Measurements from ENCODE around the gene TMEM271. TPM values are rescaled to one million over a fixed set of nuclear protein-coding genes. Genes with fewer than 3 reads are reported as not detected.
"Not testable (repeated sequence)": the region's sequence is repeated elsewhere in the genome, so short reads cannot be mapped to it uniquely, and the experiment has no call there.

TMEM271 gene
- total and polyA plus RNA-seq, 4 experiments from 2014 or later = not detected

- intact Hi-C loops (cut with micrococcal nuclease); H3K27ac Mint-ChIP-seq; H3K27ac ChIP-seq (ENCODE audit: low read depth, low read length); H3K4me3 ChIP-seq (ENCODE audit: low read length in 2 of 2); H3K9me3 ChIP-seq (ENCODE audit: control insufficient read depth in 1 of 2, low read length in 2 of 2); CTCF ChIA-PET (ENCODE audit: partially characterized antibody); DNase-seq; H3K27me3 Mint-ChIP-seq; H3K4me1 Mint-ChIP-seq; H3K36me3 Mint-ChIP-seq; H3K27me3 ChIP-seq (ENCODE audit: insufficient read depth, low read length); H3K4me1 ChIP-seq (ENCODE audit: insufficient read depth, low read length); POLR2A ChIA-PET (ENCODE audit: partially characterized antibody); H3K36me3 ChIP-seq (ENCODE audit: insufficient read depth, low read length): not testable (repeated sequence)
- Mint-ChIP-seq H3K4me3 (peak overlapping the region in 1 of 8 donors; percentile 29), H3K9me3 (peaks cover 2 to 25% (median 14%) of the 10 kb centered on the region in 8 donors)
Observed at GRCh38 chr4:562458-562857, 13.6 kb downstream of the TMEM271 start.

DNA sequence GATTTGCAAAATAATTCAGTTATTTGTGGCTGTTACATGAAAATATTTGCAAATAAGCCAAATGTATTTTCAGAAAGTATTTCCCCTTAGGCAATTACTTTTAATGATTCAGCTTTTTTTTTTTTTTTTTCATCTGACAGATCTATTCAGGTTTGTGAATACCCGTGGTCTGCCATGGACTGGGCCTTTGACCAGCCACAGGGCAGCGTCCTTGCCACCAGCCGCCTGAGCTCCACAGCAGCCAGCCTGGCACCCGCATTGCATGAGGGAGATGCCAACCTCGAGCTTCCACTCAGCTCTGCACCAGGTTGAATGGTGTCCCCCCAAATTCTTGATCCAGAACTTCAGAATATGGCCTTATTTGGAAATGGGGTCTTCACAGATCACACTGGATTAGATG is 14.7 kb downstream of the TMEM271 start:
- Histone ChIP-seq H3K27me3 (ENCODE audit: insufficient read depth, low read length) (no peaks in the 10 kb centered on the region), H3K4me1 (ENCODE audit: insufficient read depth, low read length) (no peaks in the 10 kb centered on the region), H3K27ac (ENCODE audit: low read depth, low read length) (no peak overlapping the region), H3K4me3 (ENCODE audit: low read length in 2 of 2) (no peak overlapping the region), H3K9me3 (ENCODE audit: control insufficient read depth in 1 of 2, low read length in 2 of 2) (no peaks in the 10 kb centered on the region), H3K36me3 (ENCODE audit: insufficient read depth, low read length) (no peaks in the 10 kb centered on the region)
- H3K4me3 Mint-ChIP-seq = no peak overlapping the region
- no peak overlapping the region for H3K27ac Mint-ChIP-seq
- ChIA-PET CTCF (ENCODE audit: partially characterized antibody) (no interaction called here), POLR2A (ENCODE audit: partially characterized antibody) (no interaction called here)
- H3K27me3 Mint-ChIP-seq = peaks cover 0 to 1% of the 10 kb centered on the region in 2 donors
- H3K36me3 Mint-ChIP-seq = no peaks in the 10 kb centered on the region
- no peak for DNase-seq
- peaks cover 2 to 25% (median 17%) of the 10 kb centered on the region in 8 donors for H3K9me3 Mint-ChIP-seq
- H3K4me1 Mint-ChIP-seq = no peaks in the 10 kb centered on the region
- intact Hi-C loops (cut with micrococcal nuclease) = no loop called here

GRCh38 chr4:560731-561291 is 15.3 kb downstream of the TMEM271 start:
- Histone ChIP-seq H3K27me3 (ENCODE audit: insufficient read depth, low read length) (no peaks in the 10 kb centered on the region), H3K9me3 (ENCODE audit: control insufficient read depth in 1 of 2, low read length in 2 of 2) (no peaks in the 10 kb centered on the region), H3K4me3 (ENCODE audit: low read length in 2 of 2) (no peak overlapping the region), H3K27ac (ENCODE audit: low read depth, low read length) (no peak overlapping the region), H3K4me1 (ENCODE audit: insufficient read depth, low read length) (no peaks in the 10 kb centered on the region), H3K36me3 (ENCODE audit: insufficient read depth, low read length) (no peaks in the 10 kb centered on the region)
- no peak for DNase-seq
- no peaks in the 10 kb centered on the region for H3K36me3 Mint-ChIP-seq
- H3K4me1 Mint-ChIP-seq = no peaks in the 10 kb centered on the region
- ChIA-PET CTCF (ENCODE audit: partially characterized antibody) (no interaction called here), POLR2A (ENCODE audit: partially characterized antibody) (no interaction called here)
- no peak overlapping the region for H3K4me3 Mint-ChIP-seq
- H3K9me3 Mint-ChIP-seq = peaks cover 2 to 25% (median 17%) of the 10 kb centered on the region in 8 donors
- intact Hi-C loops (cut with micrococcal nuclease) = no loop called here
- no peak overlapping the region for H3K27ac Mint-ChIP-seq
- peaks cover 0 to 1% of the 10 kb centered on the region in 2 donors for H3K27me3 Mint-ChIP-seq

GRCh38 chr4:560061-560460 is 16.0 kb downstream of the TMEM271 start:
- H3K9me3 Mint-ChIP-seq = peaks cover 2 to 22% (median 14%) of the 10 kb centered on the region in 8 donors
- Histone ChIP-seq H3K9me3 (ENCODE audit: control insufficient read depth in 1 of 2, low read length in 2 of 2) (no peaks in the 10 kb centered on the region), H3K4me1 (ENCODE audit: insufficient read depth, low read length) (no peaks in the 10 kb centered on the region), H3K36me3 (ENCODE audit: insufficient read depth, low read length) (no peaks in the 10 kb centered on the region), H3K27ac (ENCODE audit: low read depth, low read length) (no peak overlapping the region), H3K27me3 (ENCODE audit: insufficient read depth, low read length) (no peaks in the 10 kb centered on the region), H3K4me3 (ENCODE audit: low read length in 2 of 2) (no peak overlapping the region)
- no peak overlapping the region for H3K27ac Mint-ChIP-seq
- POLR2A ChIA-PET (ENCODE audit: partially characterized antibody) = no interaction called here
- no peaks in the 10 kb centered on the region for H3K4me1 Mint-ChIP-seq
- intact Hi-C loops (cut with micrococcal nuclease) = no loop called here
- DNase-seq = no peak
- peaks cover 0 to 1% of the 10 kb centered on the region in 2 donors for H3K27me3 Mint-ChIP-seq
- CTCF ChIA-PET (ENCODE audit: partially characterized antibody) = no interaction called here
- H3K36me3 Mint-ChIP-seq = no peaks in the 10 kb centered on the region
- no peak overlapping the region for H3K4me3 Mint-ChIP-seq

GRCh38 chr4:555566-556275 is 20.4 kb downstream of the TMEM271 start:
- no peak overlapping the region for H3K4me3 Mint-ChIP-seq
- Histone ChIP-seq H3K4me3 (ENCODE audit: low read length in 2 of 2) (no peak overlapping the region), H3K27ac (ENCODE audit: low read depth, low read length) (no peak overlapping the region), H3K36me3 (ENCODE audit: insufficient read depth, low read length) (no peaks in the 10 kb centered on the region), H3K27me3 (ENCODE audit: insufficient read depth, low read length) (no peaks in the 10 kb centered on the region), H3K9me3 (ENCODE audit: control insufficient read depth in 1 of 2, low read length in 2 of 2) (no peaks in the 10 kb centered on the region), H3K4me1 (ENCODE audit: insufficient read depth, low read length) (no peaks in the 10 kb centered on the region)
- peaks cover 5 to 33% (median 18%) of the 10 kb centered on the region in 8 donors for H3K9me3 Mint-ChIP-seq
- H3K27ac Mint-ChIP-seq = no peak overlapping the region
- ChIA-PET CTCF (ENCODE audit: partially characterized antibody) (no interaction called here), POLR2A (ENCODE audit: partially characterized antibody) (no interaction called here)
- H3K27me3 Mint-ChIP-seq = peaks cover 2% of the 10 kb centered on the region in 2 donors
- H3K4me1 Mint-ChIP-seq = no peaks in the 10 kb centered on the region
- no peak for DNase-seq
- peaks cover 0 to 4% of the 10 kb centered on the region in 2 donors for H3K36me3 Mint-ChIP-seq
- intact Hi-C loops (cut with micrococcal nuclease) = no loop called here

- peaks cover 5 to 33% (median 17%) of the 10 kb centered on the region in 8 donors for H3K9me3 Mint-ChIP-seq
- H3K27ac Mint-ChIP-seq; H3K4me1 ChIP-seq (ENCODE audit: insufficient read depth, low read length); H3K4me3 ChIP-seq (ENCODE audit: low read length in 2 of 2); DNase-seq; intact Hi-C loops (cut with micrococcal nuclease); H3K27me3 Mint-ChIP-seq; CTCF ChIA-PET (ENCODE audit: partially characterized antibody); H3K36me3 ChIP-seq (ENCODE audit: insufficient read depth, low read length); H3K27me3 ChIP-seq (ENCODE audit: insufficient read depth, low read length); H3K36me3 Mint-ChIP-seq; H3K4me3 Mint-ChIP-seq; H3K9me3 ChIP-seq (ENCODE audit: control insufficient read depth in 1 of 2, low read length in 2 of 2); POLR2A ChIA-PET (ENCODE audit: partially characterized antibody); H3K4me1 Mint-ChIP-seq; H3K27ac ChIP-seq (ENCODE audit: low read depth, low read length): not testable (repeated sequence)
Observed at GRCh38 chr4:554793-555320, 21.2 kb downstream of the TMEM271 start.

- intact Hi-C loops (cut with micrococcal nuclease) = no loop called here
- no peak overlapping the region for H3K4me3 Mint-ChIP-seq
- ChIA-PET CTCF (ENCODE audit: partially characterized antibody) (no interaction called here), POLR2A (ENCODE audit: partially characterized antibody) (no interaction called here)
- peaks cover 7 to 10% of the 10 kb centered on the region in 2 donors for H3K27me3 Mint-ChIP-seq
- H3K9me3 Mint-ChIP-seq = peaks cover 5 to 40% (median 22%) of the 10 kb centered on the region in 8 donors
- H3K4me3 ChIP-seq (ENCODE audit: low read length in 2 of 2) = no peak overlapping the region
- H3K27me3 ChIP-seq (ENCODE audit: insufficient read depth, low read length) = no peaks in the 10 kb centered on the region
- H3K4me1 ChIP-seq (ENCODE audit: insufficient read depth, low read length) = no peaks in the 10 kb centered on the region
- H3K36me3 Mint-ChIP-seq = peaks cover 0 to 4% of the 10 kb centered on the region in 2 donors
- no peaks in the 10 kb centered on the region for H3K36me3 ChIP-seq (ENCODE audit: insufficient read depth, low read length)
- no peaks in the 10 kb centered on the region for H3K9me3 ChIP-seq (ENCODE audit: control insufficient read depth in 1 of 2, low read length in 2 of 2)
- no peak overlapping the region for H3K27ac Mint-ChIP-seq
- no peak overlapping the region for H3K27ac ChIP-seq (ENCODE audit: low read depth, low read length)
- DNase-seq = no peak
- H3K4me1 Mint-ChIP-seq = no peaks in the 10 kb centered on the region
Observed at GRCh38 chr4:552019-552418, 24.1 kb downstream of the TMEM271 start.
